HepG2 (cell line): ENCODE results near the gene STRN4. TPM values are rescaled to one million over a fixed set of nuclear protein-coding genes. Genes with fewer than 3 reads are reported as not detected.

Source experiments
- FOSL2 ChIP-seq: sonication (generic); formaldehyde crosslinking; IDR thresholded peaks from 2 replicates; pipeline ENCODE4 v1.4.0; 2020; ENCODE audit warnings: missing genetic modification reagents
- MXD1 ChIP-seq: sonication (generic); formaldehyde crosslinking; IDR thresholded peaks from 2 replicates; pipeline ENCODE4 v1.4.0; 2020; ENCODE audit warnings: mild to moderate bottlenecking, missing genetic modification reagents
- MYC ChIP-seq: sonication (generic); formaldehyde crosslinking; IDR thresholded peaks from 2 replicates; pipeline ENCODE4 v1.9.0; 2021; ENCODE audit warnings: missing genetic modification reagents, borderline replicate concordance
- ONECUT2 ChIP-seq: sonication (generic); formaldehyde crosslinking; IDR thresholded peaks from 2 replicates; pipeline ENCODE4 v1.4.0; 2020; ENCODE audit warnings: missing genetic modification reagents
- POLR2G ChIP-seq: fragments of 200-400 bp; formaldehyde crosslinking; IDR thresholded peaks from 2 replicates; pipeline ENCODE4 v1.6.1; 2018; ENCODE audit warnings: mild to moderate bottlenecking, low read depth, low read length, moderate library complexity
- RAD51 ChIP-seq: fragments of 450-650 bp; IDR thresholded peaks from 2 replicates; pipeline ENCODE4 v1.6.1; 2016; ENCODE audit warnings: borderline replicate concordance
- RBFOX2 ChIP-seq: fragments of 200-400 bp; formaldehyde crosslinking; IDR thresholded peaks from 2 replicates; pipeline ENCODE4 v1.6.1; 2017; ENCODE audit warnings: low read depth, mild to moderate bottlenecking, low read length
- SNAPC2 ChIP-seq: sonication (generic); formaldehyde crosslinking; IDR thresholded peaks from 2 replicates; pipeline ENCODE4 v1.8.1; 2022; ENCODE audit warnings: mild to moderate bottlenecking, missing genetic modification reagents
- SOX6 ChIP-seq, 2 experiments: fragments of 450-650 bp in 1 of 2; sonication (generic) in 1 of 2; formaldehyde crosslinking in 1 of 2; IDR thresholded peaks; 2 replicates each; pipeline versions ENCODE4 v1.4.0 to v1.6.1; 2017 to 2020; ENCODE audit warnings: antibody characterized with exemption in 1 of 2, mild to moderate bottlenecking in 1 of 2, missing genetic modification reagents in 1 of 2
- TEAD2 ChIP-seq: sonication (generic); formaldehyde crosslinking; IDR thresholded peaks from 2 replicates; pipeline ENCODE4 v1.9.0; 2021; ENCODE audit warnings: missing genetic modification reagents
- UBTF ChIP-seq: sonication (generic); formaldehyde crosslinking; IDR thresholded peaks from 2 replicates; pipeline ENCODE4 v1.4.0; 2020; ENCODE audit warnings: mild to moderate bottlenecking, missing genetic modification reagents
- ZFP62 ChIP-seq: sonication (generic); formaldehyde crosslinking; IDR thresholded peaks from 2 replicates; pipeline ENCODE4 v1.4.0; 2020; ENCODE audit warnings: missing genetic modification reagents
- ZNF17 ChIP-seq: sonication (generic); formaldehyde crosslinking; IDR thresholded peaks from 2 replicates; pipeline ENCODE4 v1.5.0; 2020; ENCODE audit warnings: mild to moderate bottlenecking, missing genetic modification reagents
- ZNF225 ChIP-seq: sonication (generic); formaldehyde crosslinking; IDR thresholded peaks from 2 replicates; pipeline ENCODE4 v1.4.0; 2020; ENCODE audit warnings: mild to moderate bottlenecking, missing genetic modification reagents
- ZNF281 ChIP-seq: sonication (generic); formaldehyde crosslinking; IDR thresholded peaks from 2 replicates; pipeline ENCODE4 v1.4.0; 2020; ENCODE audit warnings: missing genetic modification reagents, borderline replicate concordance
- ZNF550 ChIP-seq: sonication (generic); formaldehyde crosslinking; IDR thresholded peaks from 2 replicates; pipeline ENCODE4 v1.4.0; 2020; ENCODE audit warnings: mild to moderate bottlenecking, missing genetic modification reagents, borderline replicate concordance
- ZNF574 ChIP-seq: sonication (generic); formaldehyde crosslinking; IDR thresholded peaks from 2 replicates; pipeline ENCODE4 v1.4.0; 2020; ENCODE audit warnings: missing genetic modification reagents
- ZNF746 ChIP-seq: sonication (generic); formaldehyde crosslinking; IDR thresholded peaks from 2 replicates; pipeline ENCODE4 v1.8.0; 2022; ENCODE audit warnings: mild to moderate bottlenecking, missing genetic modification reagents
- polyA plus RNA-seq, 8 experiments: library from polyadenylated mRNA; depleted of rRNA in 3 of 8; stranded (reverse) in 7 of 8; unstranded in 1 of 8; fragments of >200 nt; fragmentation: Illumina TruSeq in 4 of 8; extraction: Trizol in 4 of 8; gene quantifications; 2 replicates each; pipeline versions ENCODE4 v1.2.1 to v1.2.3, GENCODE V29; 2011 to 2016; ENCODE audit warnings: low read depth in 4 of 8, missing spikeins in 1 of 8, mixed read lengths in 1 of 8; ENCODE audit not compliant: insufficient read depth in 1 of 8
- total RNA-seq, 5 experiments: library from RNA; depleted of rRNA; stranded (reverse); fragments of >200 nt; fragmentation: Illumina TruSeq; extraction: Trizol; gene quantifications; 2 replicates each; pipeline ENCODE4 v1.2.3, GENCODE V29; 2016; ENCODE audit warnings: low read depth in 1 of 5
- TF ChIP-seq, protein P1 (sequence below): sonication (generic); formaldehyde crosslinking; IDR thresholded peaks from 2 replicates; pipeline ENCODE4 v1.4.0; 2020; ENCODE audit warnings: missing genetic modification reagents, borderline replicate concordance

The STRN4 gene
- total and polyA plus RNA-seq, 2 of the 13 experiments (the other 11 are each of a cell fraction or from before 2014, with no cell fraction given), result 43.1 to 57.3 TPM

DNA sequence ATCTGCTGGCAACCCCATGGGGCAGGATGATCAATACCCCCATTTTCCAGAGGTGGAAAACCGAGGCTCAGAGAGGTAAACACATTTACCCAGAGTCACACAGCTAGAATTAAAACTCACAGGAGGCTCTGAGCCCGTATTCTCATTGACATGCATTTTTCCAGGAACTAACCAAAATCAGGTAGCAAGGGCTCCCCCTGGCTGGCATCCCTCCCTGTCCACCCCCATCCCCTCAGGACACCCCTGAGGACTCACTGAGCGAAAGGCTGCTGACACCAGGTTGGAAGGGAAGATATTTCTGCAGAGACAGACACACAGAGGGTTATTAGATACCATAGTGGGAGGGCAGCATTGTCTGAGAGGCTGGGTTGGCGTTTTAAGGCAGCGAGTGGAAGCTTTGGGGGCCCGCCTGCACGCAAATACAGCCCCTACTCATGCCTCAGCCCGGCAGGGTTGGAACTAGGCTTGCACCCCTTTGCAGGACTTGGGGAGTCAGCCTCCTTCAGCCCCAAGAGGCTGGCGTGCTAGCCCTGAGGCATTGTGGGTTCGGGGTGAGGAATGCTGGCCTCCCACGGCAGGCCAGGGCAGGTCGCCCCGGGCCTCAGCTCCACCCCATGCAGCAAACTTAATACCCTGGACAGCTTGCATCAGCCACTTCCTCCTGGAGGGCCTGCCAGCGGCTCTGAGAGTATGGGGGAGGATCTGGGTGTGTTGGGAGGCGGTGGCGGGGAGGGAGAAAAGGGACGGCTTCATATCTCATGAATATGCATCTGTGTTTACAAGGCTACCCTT is 38.2 kb upstream of the STRN4 start (continued):
- TF ChIP-seq ZNF225, result no peak
- peak; percentile 84 for TF ChIP-seq RBFOX2
- peak; percentile 67; the same call in 1 of the 2 replicates for TF ChIP-seq ZNF281 (CRISPR knock-in tag)
- TF ChIP-seq TEAD2 (CRISPR knock-in tag), result no peak
- peak; percentile 70; the same call in 1 of the 2 replicates for TF ChIP-seq MYC (CRISPR knock-in tag)
- TF ChIP-seq ZNF746 (CRISPR knock-in tag), result 0 out of 2 replicates have a peak, but pooled peaks have one; percentile 25
- TF ChIP-seq SOX6 (IDR thresholded peaks at IDR 0.05), result no peak
- TF ChIP-seq SOX6 (CRISPR knock-in tag; IDR thresholded peaks at IDR 0.05), result peak; percentile 78
- peak; percentile 61; the same call in 1 of the 2 replicates for TF ChIP-seq UBTF
- no peak for TF ChIP-seq ZFP62
- TF ChIP-seq ZNF550 (CRISPR knock-in tag), result no peak
- TF ChIP-seq SNAPC2, result peak; percentile 71
- peak; percentile 61; the same call in 1 of the 2 replicates for TF ChIP-seq ZNF574
- no peak for TF ChIP-seq RAD51
- TF ChIP-seq FOSL2 (CRISPR knock-in tag), result peak; percentile 60
- TF ChIP-seq, protein P1, sequence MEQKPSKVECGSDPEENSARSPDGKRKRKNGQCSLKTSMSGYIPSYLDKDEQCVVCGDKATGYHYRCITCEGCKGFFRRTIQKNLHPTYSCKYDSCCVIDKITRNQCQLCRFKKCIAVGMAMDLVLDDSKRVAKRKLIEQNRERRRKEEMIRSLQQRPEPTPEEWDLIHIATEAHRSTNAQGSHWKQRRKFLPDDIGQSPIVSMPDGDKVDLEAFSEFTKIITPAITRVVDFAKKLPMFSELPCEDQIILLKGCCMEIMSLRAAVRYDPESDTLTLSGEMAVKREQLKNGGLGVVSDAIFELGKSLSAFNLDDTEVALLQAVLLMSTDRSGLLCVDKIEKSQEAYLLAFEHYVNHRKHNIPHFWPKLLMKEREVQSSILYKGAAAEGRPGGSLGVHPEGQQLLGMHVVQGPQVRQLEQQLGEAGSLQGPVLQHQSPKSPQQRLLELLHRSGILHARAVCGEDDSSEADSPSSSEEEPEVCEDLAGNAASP (CRISPR knock-in tag), result peak; percentile 53; the same call in 1 of the 2 replicates
- TF ChIP-seq ONECUT2 (CRISPR knock-in tag), result no peak
- TF ChIP-seq ZNF17 (CRISPR knock-in tag), result no peak
- TF ChIP-seq MXD1, result 0 out of 2 replicates have a peak, but pooled peaks have one; percentile 55
- TF ChIP-seq POLR2G, result peak; percentile 86
